NCI-H2107 (cell line): ENCODE data around the gene INPP5D.
"Not testable (repeated sequence)": the region's sequence is repeated elsewhere in the genome, so short reads cannot be mapped to it uniquely, and the experiment has no call there.

Source experiments
- DNase-seq: peaks from one replicate; lab custom pipeline; 2025; lab: John Stamatoyannopoulos, UW

INPP5D gene

DNA sequence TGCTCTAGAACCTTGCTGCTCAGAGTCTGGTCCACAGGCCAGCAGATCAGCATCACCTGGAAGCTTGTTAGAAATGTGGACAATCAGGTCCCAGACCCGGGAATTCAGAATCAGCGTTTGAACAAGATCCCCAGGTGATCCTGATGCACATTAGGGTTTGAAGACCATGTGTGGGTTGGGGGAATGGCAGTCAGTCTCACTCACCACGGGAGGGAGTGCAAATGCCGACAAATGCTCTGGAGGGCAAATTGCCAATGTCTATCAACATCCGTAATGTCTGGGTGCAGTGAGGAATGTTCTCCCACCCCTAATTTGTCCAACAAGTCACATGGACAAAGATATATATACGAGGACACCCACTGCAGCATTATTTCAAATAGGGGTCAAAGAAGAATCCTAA is 34.5 kb downstream of the INPP5D start:
- DNase-seq = no peak

DNA sequence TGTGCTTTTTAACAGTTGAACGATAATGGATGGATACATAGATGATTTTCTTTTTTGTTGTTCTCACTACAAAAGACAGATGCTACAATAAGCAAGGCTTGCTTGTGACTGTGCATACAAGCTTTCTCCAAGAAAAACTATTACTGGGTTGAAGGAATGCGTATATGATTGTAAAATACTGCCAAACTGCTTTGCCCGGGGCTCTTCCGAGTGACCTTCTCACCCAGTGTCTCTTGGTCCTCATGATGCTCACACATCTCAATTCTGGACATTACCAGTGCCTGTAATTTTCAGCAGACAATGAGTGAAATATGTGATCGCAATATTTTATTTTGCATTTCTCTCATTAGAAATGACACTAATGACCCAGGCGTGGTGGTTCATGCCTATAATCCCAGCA is 35.9 kb downstream of the INPP5D start:
- DNase-seq = no peak

DNA sequence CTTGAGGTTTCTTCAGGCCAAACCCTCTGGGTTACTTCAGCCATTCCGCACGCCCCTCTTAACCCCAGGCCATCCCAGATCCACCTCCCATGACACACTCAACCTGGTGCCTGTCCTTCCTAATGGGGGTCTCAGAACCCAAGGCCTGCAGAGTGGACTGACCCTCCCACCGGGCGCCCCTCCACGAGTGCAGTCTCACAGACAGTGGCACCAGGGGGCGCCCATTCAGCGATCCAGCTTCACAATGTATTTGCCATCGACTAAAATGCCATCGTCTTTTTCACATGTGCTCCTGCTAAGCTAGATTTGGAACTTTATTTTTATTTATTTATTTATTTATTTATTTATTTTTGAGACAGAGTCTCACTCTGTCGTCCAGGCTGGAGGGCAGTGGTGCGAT is 38.5 kb downstream of the INPP5D start:
- no peak for DNase-seq

DNA sequence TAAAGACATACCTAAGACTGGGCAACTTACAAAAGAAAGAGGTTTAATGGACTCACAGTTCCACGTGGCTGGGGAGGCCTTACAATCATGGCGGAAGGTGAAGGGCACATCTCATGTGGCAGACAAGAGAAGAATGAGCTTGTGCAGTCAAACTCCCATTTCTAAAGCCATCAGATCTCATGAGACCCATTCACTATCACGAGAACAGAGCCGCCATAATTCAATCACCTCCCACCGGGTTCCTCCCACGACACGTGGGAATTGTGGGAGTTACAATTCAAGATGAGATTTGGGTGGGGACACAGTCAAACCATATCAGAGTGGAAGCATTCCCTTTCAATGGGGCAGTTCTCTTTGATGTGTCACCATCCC is 39.7 kb downstream of the INPP5D start:
- DNase-seq = not testable (repeated sequence)

DNA sequence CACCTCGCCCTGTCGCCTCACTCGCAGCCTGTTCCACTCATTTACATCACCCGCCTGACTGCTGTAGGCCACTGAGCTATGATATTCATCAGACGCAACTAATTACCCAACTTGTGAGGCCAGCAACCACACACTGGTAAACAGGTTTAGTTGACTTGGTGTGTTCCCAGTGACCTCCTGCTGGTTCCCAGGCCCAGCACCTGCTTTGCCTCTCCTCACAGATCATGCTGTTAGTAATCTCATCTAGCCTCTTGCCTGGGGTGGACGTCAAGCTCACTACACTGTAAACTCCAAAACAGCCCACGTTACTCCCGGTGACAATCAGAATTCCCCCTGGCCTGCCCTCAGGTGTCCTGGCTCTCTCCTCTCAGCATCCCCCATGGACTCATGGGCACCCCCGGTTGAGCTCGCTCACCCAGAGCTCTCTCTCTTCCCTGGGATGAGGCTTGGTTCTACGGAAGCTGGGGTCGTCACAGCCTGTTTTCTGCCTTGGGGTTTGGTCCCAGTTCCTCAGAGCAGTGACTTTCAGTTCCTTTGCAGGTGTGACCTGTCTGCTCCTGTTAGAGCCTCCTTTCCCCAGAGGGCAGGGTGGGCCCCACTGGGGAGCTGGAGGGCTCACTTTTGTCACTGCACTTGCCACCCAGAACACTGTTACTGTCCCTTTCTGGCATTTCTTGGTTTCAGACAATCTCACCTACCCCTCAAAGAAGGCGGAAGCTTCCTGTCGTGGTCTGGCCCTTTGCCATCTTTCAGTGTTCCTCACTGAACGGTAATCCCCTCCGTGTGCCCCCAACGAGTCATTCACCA is 40.3 kb downstream of the INPP5D start:
- DNase-seq = no peak

DNA sequence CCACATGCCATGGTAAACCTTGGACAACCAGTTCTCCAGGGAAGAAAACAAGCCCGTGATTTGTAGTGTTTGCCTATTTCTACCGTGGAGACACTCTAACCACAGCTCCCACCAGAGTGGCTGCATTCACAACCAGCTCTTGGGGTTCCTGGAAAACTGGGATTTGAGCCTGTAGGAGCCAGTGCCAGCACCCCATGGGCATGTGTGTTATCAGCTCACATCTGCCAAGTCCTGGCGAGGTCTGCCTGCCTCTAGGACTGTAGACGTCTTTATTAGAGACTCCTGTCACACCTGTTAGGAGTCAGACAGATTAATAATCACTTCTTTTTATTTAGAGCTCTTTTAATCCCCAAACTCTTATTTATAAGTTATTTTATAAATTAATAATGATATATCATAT is 41.0 kb downstream of the INPP5D start:
- DNase-seq = no peak

DNA sequence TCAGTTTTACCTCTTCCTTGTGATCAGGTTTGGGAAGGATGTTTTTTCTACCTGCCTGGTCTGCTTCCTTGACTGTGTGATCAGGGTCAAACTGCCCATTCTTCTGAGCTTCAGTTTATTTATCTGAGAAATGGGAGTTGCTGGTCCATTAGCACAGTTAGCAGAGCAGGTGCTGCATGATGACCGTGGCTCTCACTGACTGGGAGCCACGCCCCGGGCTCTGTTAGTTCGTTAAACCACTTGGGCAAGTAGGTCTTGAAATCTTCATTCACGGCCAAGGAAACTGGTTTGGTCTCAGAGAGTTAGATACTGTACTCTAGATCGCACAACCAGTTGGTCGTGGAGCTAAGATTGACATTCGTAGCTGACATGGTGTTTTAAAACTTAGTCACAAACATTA is 41.7 kb downstream of the INPP5D start:
- DNase-seq = no peak

DNA sequence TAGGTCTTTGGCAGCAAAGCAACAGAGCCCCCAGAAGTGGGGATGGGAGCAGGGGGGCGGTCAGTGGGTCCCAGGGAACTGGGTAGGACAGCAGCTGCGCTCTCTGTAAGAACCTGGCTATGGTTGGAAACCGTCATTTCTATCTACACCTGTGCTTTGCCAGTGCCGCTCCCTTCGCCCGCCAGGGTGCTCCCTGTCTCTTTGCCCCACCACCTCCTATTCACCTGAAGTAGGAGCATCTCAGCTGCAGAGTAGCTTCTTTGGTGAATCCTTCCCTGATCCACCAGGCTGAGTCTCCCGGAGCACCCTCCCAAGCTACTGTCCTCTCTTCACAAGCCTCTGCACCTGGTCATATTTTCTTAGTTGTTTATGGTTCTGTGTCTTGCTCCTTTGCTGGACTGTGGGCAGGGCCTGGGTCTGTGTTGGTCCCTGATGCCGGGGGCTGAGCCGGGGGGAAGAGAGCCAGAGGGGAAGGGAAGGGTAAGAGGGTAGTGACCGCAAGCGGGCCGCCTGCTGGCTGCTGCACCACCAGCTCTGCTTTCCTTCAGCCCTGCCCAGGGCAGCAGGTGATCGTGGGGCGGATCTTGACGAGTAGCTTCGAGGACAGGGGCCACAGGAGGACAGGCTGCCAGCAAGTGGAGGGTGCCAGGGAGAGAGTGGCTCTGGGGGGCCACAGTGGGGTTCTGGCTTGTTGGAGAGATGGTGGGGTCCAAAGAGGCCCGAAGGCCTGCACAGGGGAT is 45.2 kb downstream of the INPP5D start:
- no peak for DNase-seq

DNA sequence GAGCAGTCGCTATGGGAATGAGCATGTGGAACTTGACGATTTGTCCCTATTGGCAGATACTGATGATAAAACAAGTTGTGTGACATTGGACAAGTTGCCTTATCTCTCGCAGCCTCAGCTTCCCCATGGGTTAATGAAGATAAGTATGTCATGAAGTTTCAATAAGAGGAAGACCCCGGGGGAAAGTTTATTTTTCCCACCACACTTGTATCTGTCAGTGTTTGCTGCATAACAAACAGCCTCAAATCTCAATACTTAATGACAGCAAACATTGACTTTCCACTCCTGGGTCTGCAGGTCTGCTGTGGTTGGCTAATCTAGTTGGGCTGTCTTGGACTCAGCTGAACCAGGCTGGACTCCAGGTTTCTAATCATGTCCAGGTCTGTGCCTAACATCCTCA is 45.8 kb downstream of the INPP5D start:
- no peak for DNase-seq

DNA sequence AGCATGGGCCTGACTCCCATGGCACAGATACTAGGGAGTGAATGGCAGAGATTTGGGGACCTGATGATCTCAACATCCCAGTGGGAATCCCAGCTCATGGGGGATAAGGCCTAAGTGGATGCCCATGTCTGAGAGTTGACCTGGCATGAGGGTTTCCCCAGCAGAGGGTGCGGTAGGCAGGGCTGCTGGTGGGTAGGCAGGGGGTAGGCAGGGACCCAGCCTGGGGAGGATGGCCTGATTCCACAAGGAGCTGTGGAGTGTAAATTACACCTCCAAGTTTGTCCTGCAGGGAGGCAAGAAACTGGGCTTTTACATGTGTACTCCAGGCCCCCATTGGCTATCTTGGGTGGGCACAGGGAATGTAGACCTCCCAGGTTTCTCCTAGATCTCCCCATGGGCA is 46.9 kb downstream of the INPP5D start:
- no peak for DNase-seq

DNA sequence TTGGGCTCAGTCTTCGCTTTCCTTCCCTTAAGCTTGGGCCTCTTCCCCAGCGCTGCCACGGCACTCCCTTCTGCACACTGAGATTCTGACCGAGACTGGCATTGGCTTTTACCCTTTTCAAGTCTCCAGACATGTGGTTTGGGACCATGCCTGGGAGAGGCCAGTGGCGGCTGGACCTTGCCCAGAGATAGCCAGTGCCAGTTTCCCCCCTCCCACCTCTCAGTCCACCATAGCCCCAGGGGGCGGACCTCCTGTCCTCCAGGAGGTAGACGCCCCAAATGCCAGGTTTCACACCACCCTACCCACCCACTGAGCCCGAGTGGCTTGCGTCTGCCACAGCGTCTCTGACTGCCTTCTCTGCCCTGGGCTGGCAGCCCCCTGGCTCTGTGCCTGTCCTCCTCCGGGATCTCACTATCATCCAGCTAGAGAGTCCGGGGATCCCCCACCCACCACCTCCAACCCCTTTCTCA is 47.7 kb downstream of the INPP5D start:
- no peak for DNase-seq

DNA sequence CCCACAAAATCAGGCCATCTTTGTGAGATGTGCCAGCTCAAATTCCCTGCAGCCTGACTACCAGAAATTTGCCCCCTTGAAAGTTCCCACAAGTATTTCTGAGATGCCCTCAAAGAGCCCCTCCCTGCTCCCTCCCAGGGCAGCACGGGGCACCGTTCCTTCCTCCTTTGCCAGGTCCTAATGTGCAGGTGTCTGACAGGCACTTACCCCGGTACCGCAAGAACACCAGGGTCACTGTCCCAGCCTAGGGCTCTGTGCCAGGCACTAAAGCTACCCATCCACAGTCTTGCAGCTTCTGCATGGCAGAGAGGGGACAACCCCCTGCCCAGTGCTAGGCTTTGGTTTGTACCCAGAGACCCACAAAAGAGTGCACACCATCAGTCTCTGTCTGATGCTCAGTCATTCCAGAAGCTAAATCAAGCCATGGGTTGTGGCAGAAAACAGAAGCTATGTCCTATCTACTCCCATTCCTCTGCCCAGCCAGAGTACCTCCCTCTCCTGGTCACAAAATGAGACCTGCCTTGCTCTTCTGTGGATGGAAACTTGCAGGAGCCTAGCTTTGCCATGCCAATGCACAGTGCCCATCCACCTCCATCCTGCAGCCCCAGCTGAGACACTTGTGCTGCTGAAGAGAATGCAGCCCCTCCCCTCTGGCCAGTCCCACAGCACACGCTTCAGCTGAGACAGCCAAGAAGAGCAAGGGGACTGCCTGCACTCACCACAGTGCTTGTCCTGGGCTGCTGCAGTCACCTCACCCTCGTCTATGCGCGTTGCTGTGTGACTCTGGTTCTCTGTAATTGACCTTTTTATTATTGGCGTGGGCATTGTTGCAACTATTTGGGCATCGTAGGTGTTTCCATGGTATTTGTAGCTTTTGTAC is 48.7 kb downstream of the INPP5D start:
- DNase-seq = no peak

DNA sequence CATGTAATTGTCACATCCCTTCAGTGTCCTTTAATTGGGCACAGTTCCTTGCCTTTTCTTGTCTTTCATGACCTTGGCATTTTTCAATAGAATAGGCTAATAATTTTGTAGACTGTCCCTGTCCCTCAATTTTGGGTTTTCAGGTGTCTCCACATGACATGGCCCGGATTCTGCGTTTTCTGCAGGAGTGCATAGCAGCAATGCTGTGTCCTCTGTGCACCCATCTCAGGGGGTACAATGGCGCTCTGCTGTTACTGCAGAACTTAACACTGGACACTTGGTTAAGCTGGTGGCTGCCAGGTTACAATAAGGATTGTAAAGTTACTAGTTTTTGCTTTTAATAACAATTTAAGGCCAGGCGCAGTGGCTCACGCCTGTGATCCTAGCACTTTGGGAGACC is 51.3 kb downstream of the INPP5D start:
- DNase-seq = no peak

DNA sequence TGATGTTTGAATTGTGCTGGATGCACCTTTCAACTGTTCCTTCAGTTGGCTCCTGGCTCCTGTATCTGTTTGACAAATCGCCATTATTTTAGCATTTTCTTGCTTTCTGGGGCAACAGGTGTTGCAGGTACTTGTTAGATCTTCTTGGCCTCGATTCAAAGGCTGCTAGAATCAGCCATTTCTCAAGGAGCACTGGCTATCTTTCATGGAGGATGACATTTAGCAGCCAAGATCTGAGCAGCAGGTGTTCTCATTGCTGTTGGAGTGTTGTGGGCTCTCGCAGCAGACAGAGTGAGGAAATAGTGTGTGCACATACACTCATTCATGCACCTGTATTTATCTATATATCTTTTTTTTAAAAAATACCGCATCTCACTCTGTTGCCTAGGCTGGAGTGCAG is 52.2 kb downstream of the INPP5D start:
- DNase-seq = no peak

DNA sequence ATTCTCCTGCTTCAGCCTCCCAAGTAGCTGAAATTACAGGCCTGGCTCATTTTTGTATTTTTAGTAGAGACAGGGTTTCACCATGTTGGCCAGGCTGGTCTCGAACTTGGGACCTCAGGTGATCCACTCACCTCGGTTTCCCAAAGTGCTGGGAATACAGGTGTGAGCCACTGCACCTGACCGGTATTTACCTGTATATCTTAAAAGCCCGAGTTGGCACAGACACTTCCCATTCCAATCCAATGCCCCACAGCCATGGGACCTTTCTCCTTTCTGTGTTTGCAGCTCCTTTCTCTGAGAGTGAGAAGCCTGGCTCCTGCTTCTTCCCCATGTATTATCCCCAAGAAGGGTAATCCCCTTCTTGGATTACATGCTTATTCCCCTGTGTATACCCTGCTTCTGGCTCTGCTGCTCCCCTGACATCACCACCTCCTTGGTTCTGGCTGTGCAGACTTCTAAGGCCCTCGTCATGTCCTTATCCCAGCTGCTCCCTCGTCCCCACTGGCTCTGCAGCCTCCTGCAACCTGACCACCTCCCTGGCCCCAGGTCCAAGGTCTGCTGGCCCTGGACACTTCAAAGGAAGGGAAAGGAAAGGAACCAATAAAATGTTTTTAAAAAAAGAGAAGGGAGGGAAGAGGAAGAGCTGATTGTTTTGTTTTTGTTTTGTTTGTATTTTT is 52.8 kb downstream of the INPP5D start:
- no peak for DNase-seq

DNA sequence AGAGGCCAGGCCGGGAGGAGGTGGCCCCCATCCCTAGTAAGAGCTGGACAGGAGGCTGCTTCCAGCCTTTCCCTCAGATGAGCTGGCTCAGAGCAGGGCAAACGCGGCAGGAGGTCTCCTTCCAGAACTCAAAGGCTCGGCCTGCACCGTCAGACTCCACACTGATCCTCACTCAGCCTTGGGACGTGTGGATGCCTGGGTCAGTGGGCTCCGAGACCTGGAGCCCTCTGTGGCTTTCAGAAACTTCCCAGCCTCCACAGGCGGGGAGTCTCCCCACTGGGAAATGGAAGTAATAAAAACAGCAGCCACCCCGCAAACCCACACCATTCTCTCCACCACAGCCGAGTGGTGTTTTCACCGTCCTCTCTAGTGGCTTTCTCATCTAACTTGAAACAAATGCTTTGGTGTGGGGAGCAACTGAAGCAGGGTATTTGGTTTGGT is 54.3 kb downstream of the INPP5D start:
- no peak for DNase-seq

DNA sequence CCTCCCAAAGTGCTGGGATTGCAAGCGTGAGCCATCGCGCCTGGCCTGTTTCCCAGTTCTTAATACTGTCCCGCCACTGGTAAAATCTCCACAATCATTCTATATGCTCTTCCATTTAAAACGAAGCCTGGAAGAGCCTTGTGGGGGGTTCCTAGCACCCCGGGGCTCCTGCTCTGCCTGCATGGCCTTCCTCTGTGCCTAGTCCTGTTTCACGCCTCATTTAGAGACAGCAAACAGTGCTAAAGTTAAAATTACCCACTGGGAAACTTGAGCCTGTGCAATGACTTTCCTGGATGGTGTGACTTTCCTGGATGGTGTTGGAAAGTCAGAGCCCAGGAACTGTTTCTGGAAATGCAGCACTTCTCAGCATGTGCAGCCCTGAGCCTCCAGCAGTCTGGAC is 55.0 kb downstream of the INPP5D start:
- no peak for DNase-seq

DNA sequence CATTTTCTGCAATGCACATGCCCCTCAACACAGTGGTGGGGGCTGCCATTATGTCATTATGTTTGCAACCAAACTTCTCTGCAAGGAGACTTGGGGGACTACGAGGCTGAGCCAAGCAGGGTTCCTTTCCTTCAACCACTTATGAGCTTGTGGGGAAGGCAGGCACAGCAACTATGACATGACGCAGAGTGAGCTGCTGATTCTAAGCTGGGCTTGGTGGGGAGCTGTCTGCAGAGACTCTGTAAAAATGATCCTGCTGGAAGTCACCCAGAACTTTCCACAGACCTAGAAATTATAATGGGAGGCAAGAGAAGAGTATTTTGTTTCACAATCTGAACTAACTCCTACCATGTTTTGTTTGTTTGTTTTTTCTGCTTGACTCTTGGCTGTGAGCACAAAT is 55.6 kb downstream of the INPP5D start:
- DNase-seq = no peak

DNA sequence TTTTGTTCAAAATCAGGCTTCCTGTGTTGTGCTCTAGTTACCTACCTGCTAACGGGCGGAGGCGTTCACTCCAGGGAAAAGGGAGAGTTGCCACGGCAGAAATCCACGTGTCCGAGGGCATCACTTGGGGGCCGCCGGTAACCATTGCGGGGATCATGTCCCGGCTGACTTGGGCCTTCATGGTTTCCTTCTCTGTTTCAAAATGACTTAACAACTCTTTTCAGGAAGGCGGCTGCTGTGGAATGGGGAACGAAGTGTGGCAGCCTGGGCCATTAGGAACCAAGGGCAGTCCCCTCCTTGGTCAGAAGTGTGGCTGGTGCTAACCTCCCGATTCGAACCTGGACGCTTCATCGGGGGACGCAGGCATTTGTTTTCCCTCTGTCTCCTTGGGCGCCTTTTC is 56.8 kb downstream of the INPP5D start:
- DNase-seq = no peak

DNA sequence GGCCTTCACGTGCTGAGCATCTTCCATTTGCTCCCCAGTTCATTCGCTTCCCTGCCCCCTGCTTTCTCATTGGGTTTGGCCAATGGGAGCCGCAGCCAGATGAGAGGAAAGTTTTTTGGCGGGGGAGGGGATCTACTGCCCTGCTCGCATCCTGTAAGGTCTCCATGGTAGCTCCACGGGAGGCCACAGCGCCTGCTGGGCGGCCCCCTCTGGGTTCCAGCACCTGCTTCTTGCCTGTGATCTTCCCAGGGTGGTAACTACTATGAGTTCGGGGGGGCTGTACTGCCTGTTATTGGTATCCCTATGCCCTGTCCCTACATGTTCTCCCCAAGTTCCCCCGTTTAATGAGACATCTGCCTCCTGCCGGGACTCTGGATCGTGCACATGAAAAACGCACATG is 57.2 kb downstream of the INPP5D start:
- DNase-seq = no peak

DNA sequence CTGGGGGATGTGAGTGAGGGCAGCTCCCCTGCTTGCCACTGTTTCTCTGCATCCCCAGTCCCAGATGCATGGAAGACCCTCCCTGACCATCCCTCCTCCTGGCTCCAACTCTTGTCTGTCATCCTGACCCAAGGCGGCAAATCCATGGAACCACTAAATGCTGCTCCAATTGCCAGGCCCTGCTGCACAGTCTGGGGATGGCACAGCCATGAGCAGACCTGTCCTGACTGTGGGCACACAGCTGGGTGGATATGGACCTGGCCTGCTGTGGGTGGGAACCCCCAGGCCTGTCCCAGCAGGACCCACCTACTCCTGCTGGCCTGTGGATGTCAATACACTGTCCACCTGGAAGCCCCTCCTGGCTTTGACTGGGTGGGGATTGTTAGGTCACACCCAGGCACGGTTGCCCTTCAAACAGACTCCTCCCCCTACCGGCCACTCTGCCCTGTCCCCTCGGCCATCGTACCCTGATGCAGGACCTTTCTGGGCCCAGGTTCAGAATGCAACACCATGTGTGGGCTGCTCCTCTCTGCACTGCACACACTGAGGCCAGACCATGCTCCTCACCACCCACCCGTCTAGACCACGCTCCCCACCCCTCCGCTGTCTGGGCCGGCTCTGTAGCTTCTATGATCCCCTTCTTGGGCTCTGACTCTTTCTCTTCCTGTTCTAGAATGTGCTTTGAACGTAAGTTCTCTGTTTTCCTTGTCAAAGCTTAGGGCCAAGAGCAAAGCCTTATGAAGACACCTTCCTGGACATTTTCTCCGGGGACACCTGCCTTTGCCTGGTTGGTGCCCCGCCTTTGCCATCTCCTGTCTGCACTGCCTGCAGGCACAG is 57.9 kb downstream of the INPP5D start:
- DNase-seq = no peak
